Measurements from ENCODE around the gene HDAC7.

The HDAC7 gene

DNA sequence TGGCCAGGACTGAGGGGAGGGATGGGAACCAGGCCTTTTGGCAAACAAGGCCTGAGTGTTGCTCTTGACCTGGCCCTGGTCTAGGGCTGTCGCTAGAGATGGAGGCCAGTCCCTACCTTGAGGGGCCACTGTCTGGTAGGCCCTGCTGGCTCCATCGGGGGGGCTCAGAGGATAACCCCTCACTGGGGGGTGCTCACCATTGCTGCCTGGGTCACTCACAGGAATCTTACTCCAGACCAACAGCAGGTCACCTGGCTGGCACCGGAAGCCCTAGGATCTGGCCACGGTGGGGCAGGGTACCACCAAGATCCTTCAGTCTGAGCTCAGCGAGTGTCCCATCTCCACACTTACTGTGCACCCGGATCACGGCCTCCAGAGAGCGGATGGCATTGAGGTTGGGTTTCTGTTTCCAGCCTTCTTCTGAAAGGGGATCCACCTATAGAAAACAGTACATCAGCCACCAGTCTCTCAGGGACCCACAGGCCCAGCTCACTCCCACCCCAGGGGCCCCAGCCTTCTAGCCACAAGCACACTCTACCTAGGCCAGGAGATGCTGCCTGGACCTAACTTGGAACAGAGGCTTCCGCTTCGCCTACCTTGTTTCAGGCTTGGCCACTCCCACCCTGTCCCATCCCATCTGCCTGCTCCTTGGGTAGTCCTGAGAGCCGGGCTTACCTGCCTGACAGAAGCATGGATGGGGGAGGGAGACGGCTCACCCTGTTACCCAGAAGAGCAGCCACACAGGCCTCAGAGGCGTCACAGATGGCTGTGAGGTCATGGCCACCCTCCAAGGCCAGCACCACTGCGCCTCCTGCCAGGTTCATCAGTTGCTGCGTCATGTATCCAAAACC lies 34.4 kb downstream of the HDAC7 start (continued):
- TF ChIP-seq ARNTL (CRISPR knock-in tag; IDR thresholded peaks at IDR 0.05; ENCODE audit: borderline replicate concordance, low read depth) (no peak), TCF4 (CRISPR knock-in tag; IDR thresholded peaks at IDR 0.05; ENCODE audit: borderline replicate concordance) (no peak), ZNF8 (CRISPR knock-in tag; IDR thresholded peaks at IDR 0.05) (no peak), RARB (CRISPR knock-in tag; IDR thresholded peaks at IDR 0.05) (no peak), GLIS3 (CRISPR knock-in tag; IDR thresholded peaks at IDR 0.05) (no peak)

GRCh38 chr12:47783821-47784819 lies 35.6 kb downstream of the HDAC7 start:
- no peak for ATAC-seq
- no peak for TF ChIP-seq ISL1 (CRISPR knock-in tag; IDR thresholded peaks at IDR 0.05)
- TF ChIP-seq BACH2 (CRISPR knock-in tag; IDR thresholded peaks at IDR 0.05; ENCODE audit: borderline replicate concordance), result no peak
- no peak for TF ChIP-seq ZC3H10 (CRISPR knock-in tag; IDR thresholded peaks at IDR 0.05)
- no peak for TF ChIP-seq ARNTL (CRISPR knock-in tag; IDR thresholded peaks at IDR 0.05; ENCODE audit: borderline replicate concordance, low read depth)

GRCh38 chr12:47783024-47783755 lies 36.5 kb downstream of the HDAC7 start:
- no peak for ATAC-seq

DNA sequence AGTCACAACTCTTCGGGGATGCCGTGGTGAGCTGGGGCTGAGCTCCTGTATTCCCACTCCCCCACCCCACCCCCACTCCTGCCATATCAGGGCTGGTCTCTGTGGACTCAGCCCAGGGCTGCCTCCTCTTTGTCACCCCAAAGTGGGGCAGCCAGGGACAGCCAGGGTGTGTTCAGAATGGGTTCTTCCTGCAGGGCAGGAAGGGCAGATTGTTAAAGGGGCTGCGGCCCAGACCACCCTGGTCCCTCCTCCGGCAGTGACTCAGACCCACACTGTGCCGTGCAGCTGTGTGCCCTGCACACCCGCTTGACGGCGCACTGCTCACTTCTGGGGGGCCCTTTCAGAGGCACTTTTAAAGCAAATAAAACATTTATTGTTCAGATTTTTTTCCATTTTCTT lies 37.3 kb downstream of the HDAC7 start:
- TF ChIP-seq ZNF70 (CRISPR knock-in tag; IDR thresholded peaks at IDR 0.05) (no peak), ARNTL (CRISPR knock-in tag; IDR thresholded peaks at IDR 0.05; ENCODE audit: borderline replicate concordance, low read depth) (no peak), BACH2 (CRISPR knock-in tag; IDR thresholded peaks at IDR 0.05; ENCODE audit: borderline replicate concordance) (no peak), SNAI2 (CRISPR knock-in tag; IDR thresholded peaks at IDR 0.05) (no peak), ESRRG (CRISPR knock-in tag; IDR thresholded peaks at IDR 0.05) (no peak), CSDC2 (CRISPR knock-in tag; IDR thresholded peaks at IDR 0.05) (no peak), TOX (CRISPR knock-in tag; IDR thresholded peaks at IDR 0.05; ENCODE audit: borderline replicate concordance) (no peak), RARB (CRISPR knock-in tag; IDR thresholded peaks at IDR 0.05) (no peak), TCF4 (CRISPR knock-in tag; IDR thresholded peaks at IDR 0.05; ENCODE audit: borderline replicate concordance) (no peak), ZFP30 (CRISPR knock-in tag; IDR thresholded peaks at IDR 0.05) (no peak)
- no peak for ATAC-seq

More at GRCh38 chr12:47783024-47783755, 36.5 kb downstream of the HDAC7 start:
- no peak for TF ChIP-seq CSDC2 (CRISPR knock-in tag; IDR thresholded peaks at IDR 0.05)
- TF ChIP-seq ZNF8 (CRISPR knock-in tag; IDR thresholded peaks at IDR 0.05), result no peak
- no peak for TF ChIP-seq ARNTL (CRISPR knock-in tag; IDR thresholded peaks at IDR 0.05; ENCODE audit: borderline replicate concordance, low read depth)
- TF ChIP-seq, protein P1, sequence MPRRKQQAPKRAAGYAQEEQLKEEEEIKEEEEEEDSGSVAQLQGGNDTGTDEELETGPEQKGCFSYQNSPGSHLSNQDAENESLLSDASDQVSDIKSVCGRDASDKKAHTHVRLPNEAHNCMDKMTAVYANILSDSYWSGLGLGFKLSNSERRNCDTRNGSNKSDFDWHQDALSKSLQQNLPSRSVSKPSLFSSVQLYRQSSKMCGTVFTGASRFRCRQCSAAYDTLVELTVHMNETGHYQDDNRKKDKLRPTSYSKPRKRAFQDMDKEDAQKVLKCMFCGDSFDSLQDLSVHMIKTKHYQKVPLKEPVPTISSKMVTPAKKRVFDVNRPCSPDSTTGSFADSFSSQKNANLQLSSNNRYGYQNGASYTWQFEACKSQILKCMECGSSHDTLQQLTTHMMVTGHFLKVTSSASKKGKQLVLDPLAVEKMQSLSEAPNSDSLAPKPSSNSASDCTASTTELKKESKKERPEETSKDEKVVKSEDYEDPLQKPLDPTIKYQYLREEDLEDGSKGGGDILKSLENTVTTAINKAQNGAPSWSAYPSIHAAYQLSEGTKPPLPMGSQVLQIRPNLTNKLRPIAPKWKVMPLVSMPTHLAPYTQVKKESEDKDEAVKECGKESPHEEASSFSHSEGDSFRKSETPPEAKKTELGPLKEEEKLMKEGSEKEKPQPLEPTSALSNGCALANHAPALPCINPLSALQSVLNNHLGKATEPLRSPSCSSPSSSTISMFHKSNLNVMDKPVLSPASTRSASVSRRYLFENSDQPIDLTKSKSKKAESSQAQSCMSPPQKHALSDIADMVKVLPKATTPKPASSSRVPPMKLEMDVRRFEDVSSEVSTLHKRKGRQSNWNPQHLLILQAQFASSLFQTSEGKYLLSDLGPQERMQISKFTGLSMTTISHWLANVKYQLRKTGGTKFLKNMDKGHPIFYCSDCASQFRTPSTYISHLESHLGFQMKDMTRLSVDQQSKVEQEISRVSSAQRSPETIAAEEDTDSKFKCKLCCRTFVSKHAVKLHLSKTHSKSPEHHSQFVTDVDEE (CRISPR knock-in tag; IDR thresholded peaks at IDR 0.05), result no peak
- no peak for TF ChIP-seq ZC3H10 (CRISPR knock-in tag; IDR thresholded peaks at IDR 0.05)
- no peak for TF ChIP-seq ZNF70 (CRISPR knock-in tag; IDR thresholded peaks at IDR 0.05)
- TF ChIP-seq OSR1 (CRISPR knock-in tag; IDR thresholded peaks at IDR 0.05), result no peak
- TF ChIP-seq ZNF565 (CRISPR knock-in tag; conservative IDR thresholded peaks at IDR 0.05; ENCODE audit: low read depth), result no peak
- no peak for TF ChIP-seq CSRNP3 (CRISPR knock-in tag; IDR thresholded peaks at IDR 0.05)
